WTC11 (cell line): ENCODE results near the gene RHOT1. TPM values are rescaled to one million over a fixed set of nuclear protein-coding genes. Genes with fewer than 3 reads are reported as not detected.
"Not testable (repeated sequence)": the region's sequence is repeated elsewhere in the genome, so short reads cannot be mapped to it uniquely, and the experiment has no call there.

Experiments used
- ATAC-seq: fragments of 200-7000 bp; cut with Tn5 transposase; 2 replicates; pipeline ENCODE4 v1.10.0; 2021; ENCODE audit warnings: mild to moderate bottlenecking, moderate library complexity
- CTCF ChIA-PET: fragments of 300-600 bp; sonication (Branson Sonifier 250); formaldehyde crosslinking; loops from one replicate; lab custom pipeline; 2021; ENCODE audit warnings: antibody characterized with exemption; lab: Charles Lee
- POLR2A ChIA-PET: fragments of 350-600 bp; sonication (Branson Sonifier 250); formaldehyde crosslinking; loops from one replicate; lab custom pipeline; 2021; ENCODE audit warnings: antibody characterized with exemption; lab: Charles Lee
- DNase-seq: peaks from one replicate; pipeline ENCODE4 v3.0.0; 2021; ENCODE audit warnings: low spot score
- H3K27ac Mint-ChIP-seq: 2 replicates; pipeline ENCODE4 v1.8.0; 2021; ENCODE audit warnings: mixed read lengths
- H3K27me3 Mint-ChIP-seq: 2 replicates; pipeline ENCODE4 v1.8.0; 2021; ENCODE audit warnings: low read depth, mild to moderate bottlenecking, moderate library complexity, mixed read lengths
- H3K36me3 Mint-ChIP-seq: 2 replicates; pipeline ENCODE4 v1.8.0; 2021; ENCODE audit warnings: mixed read lengths
- H3K4me1 Mint-ChIP-seq: 2 replicates; pipeline ENCODE4 v1.8.0; 2022; ENCODE audit warnings: mixed read lengths
- H3K4me3 Mint-ChIP-seq: 2 replicates; pipeline ENCODE4 v1.8.0; 2021; ENCODE audit warnings: mild to moderate bottlenecking, moderate library complexity, mixed read lengths
- H3K9me3 Mint-ChIP-seq: 2 replicates; pipeline ENCODE4 v1.8.0; 2021; ENCODE audit warnings: mixed read lengths
- FOXP1 ChIP-seq: sonication (generic); formaldehyde crosslinking; IDR thresholded peaks from 2 replicates; pipeline ENCODE4 v1.8.0; 2022; ENCODE audit warnings: missing genetic modification reagents, mild to moderate bottlenecking, moderate library complexity, borderline replicate concordance
- GTF2I ChIP-seq: fragments of 250-450 bp; sonication (Bioruptor Pico); conservative IDR thresholded peaks from 2 replicates; pipeline ENCODE4 v1.4.0; 2021; ENCODE audit warnings: mild to moderate bottlenecking
- HMGA2 ChIP-seq: fragments of 250-450 bp; sonication (Bioruptor Pico); IDR thresholded peaks from 2 replicates; pipeline ENCODE4 v1.4.0; 2021; ENCODE audit warnings: mild to moderate bottlenecking, moderate library complexity
- IRF2 ChIP-seq: sonication (generic); formaldehyde crosslinking; IDR thresholded peaks from 2 replicates; pipeline ENCODE4 v1.8.0; 2022; ENCODE audit warnings: low read depth, missing genetic modification reagents, borderline replicate concordance
- JUN ChIP-seq: sonication (generic); formaldehyde crosslinking; IDR thresholded peaks from 2 replicates; pipeline ENCODE4 v1.8.0; 2023; ENCODE audit warnings: mild to moderate bottlenecking, missing genetic modification reagents
- KAT7 ChIP-seq: sonication (generic); formaldehyde crosslinking; IDR thresholded peaks from 2 replicates; pipeline ENCODE4 v1.8.1; 2023; ENCODE audit warnings: missing genetic modification reagents, mild to moderate bottlenecking, borderline replicate concordance
- SOX15 ChIP-seq: fragments of 250-450 bp; sonication (Bioruptor Pico); IDR thresholded peaks from 2 replicates; pipeline ENCODE4 v1.9.0; 2021; ENCODE audit warnings: mild to moderate bottlenecking
- TEAD1 ChIP-seq: sonication (generic); formaldehyde crosslinking; IDR thresholded peaks from 2 replicates; pipeline ENCODE4 v1.8.0; 2022; ENCODE audit warnings: mild to moderate bottlenecking, missing genetic modification reagents
- ZNF121 ChIP-seq: sonication (generic); formaldehyde crosslinking; IDR thresholded peaks from 2 replicates; pipeline ENCODE4 v1.8.0; 2023; ENCODE audit warnings: missing genetic modification reagents
- ZNF317 ChIP-seq: sonication (generic); formaldehyde crosslinking; IDR thresholded peaks from 2 replicates; pipeline ENCODE4 v1.8.1; 2023; ENCODE audit warnings: low read depth, mild to moderate bottlenecking, moderate library complexity, missing genetic modification reagents, borderline replicate concordance
- total RNA-seq: library from RNA; stranded (reverse); gene quantifications from 3 replicates; pipeline ENCODE4 v1.2.3, GENCODE V29; 2021
- TF ChIP-seq, protein P1 (sequence below): sonication (generic); formaldehyde crosslinking; IDR thresholded peaks from 2 replicates; pipeline ENCODE4 v1.8.1; 2023; ENCODE audit warnings: mild to moderate bottlenecking, missing genetic modification reagents, borderline replicate concordance
- TF ChIP-seq, protein P2 (sequence below): sonication (generic); formaldehyde crosslinking; IDR thresholded peaks from 2 replicates; pipeline ENCODE4 v1.8.0; 2022; ENCODE audit warnings: mild to moderate bottlenecking, missing genetic modification reagents
- TF ChIP-seq, protein P3 (sequence below): sonication (generic); formaldehyde crosslinking; IDR thresholded peaks from 2 replicates; pipeline ENCODE4 v1.8.0; 2022; ENCODE audit warnings: mild to moderate bottlenecking, missing genetic modification reagents
- TF ChIP-seq, protein P4 (sequence below): sonication (generic); formaldehyde crosslinking; IDR thresholded peaks from 2 replicates; pipeline ENCODE4 v1.8.1; 2023; ENCODE audit warnings: mild to moderate bottlenecking, missing genetic modification reagents

Gene RHOT1
- total RNA-seq, 1 experiment from 2014 or later: 28.9 TPM

DNA sequence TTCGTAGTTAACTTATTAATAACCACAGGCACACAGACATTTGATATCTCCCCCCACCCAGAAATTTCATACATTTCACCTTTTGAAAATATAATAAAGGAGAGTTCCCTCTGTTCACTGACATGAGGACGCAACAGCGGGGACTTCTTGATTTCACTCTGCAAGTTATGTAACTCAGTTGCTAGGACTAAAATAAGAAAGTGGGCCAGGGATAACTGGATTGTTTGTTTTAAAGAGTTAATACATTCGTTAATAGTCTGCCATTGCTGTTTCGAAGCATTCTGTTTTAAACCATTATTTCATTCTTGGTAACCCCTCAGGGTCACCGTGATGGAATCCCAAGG, 1.2 kb downstream of the RHOT1 start (continued):
- TF ChIP-seq, protein P1, sequence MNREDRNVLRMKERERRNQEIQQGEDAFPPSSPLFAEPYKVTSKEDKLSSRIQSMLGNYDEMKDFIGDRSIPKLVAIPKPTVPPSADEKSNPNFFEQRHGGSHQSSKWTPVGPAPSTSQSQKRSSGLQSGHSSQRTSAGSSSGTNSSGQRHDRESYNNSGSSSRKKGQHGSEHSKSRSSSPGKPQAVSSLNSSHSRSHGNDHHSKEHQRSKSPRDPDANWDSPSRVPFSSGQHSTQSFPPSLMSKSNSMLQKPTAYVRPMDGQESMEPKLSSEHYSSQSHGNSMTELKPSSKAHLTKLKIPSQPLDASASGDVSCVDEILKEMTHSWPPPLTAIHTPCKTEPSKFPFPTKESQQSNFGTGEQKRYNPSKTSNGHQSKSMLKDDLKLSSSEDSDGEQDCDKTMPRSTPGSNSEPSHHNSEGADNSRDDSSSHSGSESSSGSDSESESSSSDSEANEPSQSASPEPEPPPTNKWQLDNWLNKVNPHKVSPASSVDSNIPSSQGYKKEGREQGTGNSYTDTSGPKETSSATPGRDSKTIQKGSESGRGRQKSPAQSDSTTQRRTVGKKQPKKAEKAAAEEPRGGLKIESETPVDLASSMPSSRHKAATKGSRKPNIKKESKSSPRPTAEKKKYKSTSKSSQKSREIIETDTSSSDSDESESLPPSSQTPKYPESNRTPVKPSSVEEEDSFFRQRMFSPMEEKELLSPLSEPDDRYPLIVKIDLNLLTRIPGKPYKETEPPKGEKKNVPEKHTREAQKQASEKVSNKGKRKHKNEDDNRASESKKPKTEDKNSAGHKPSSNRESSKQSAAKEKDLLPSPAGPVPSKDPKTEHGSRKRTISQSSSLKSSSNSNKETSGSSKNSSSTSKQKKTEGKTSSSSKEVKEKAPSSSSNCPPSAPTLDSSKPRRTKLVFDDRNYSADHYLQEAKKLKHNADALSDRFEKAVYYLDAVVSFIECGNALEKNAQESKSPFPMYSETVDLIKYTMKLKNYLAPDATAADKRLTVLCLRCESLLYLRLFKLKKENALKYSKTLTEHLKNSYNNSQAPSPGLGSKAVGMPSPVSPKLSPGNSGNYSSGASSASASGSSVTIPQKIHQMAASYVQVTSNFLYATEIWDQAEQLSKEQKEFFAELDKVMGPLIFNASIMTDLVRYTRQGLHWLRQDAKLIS (CRISPR knock-in tag): no peak
- no peak for TF ChIP-seq JUN (CRISPR knock-in tag)

DNA sequence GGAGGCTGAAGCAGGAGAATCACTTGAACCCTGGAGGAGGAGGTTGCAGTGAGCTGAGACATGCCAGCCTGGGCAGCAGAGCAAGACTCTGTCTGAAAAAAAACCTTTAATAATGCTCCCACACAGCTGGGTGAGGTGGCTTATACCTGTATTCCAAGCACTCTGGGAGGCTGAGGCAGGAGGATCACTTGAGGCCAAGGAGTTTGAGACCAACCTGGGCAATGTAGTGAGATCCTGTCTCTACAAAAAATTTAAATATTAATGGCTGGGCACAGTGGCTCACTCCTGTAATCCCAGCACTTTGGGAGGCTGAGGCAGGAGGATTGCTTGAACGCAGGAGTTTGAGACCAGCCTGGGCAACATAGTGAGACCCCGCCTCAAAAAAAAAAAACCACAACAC, 2.1 kb downstream of the RHOT1 start:
- TF ChIP-seq GTF2I (CRISPR knock-in tag) (0 out of 2 replicates have a peak, but pooled peaks have one; percentile 23), ZNF121 (CRISPR knock-in tag) (peak; percentile 68; the same call in 1 of the 2 replicates)
- TF ChIP-seq, all 79 proteins: peak for 2; not testable (repeated sequence) for 77
- H3K36me3 Mint-ChIP-seq, DNase-seq, ATAC-seq, H3K27ac Mint-ChIP-seq, H3K9me3 Mint-ChIP-seq, CTCF ChIA-PET, POLR2A ChIA-PET, H3K27me3 Mint-ChIP-seq: not testable (repeated sequence)
- Mint-ChIP-seq H3K4me1 (peaks cover 25% of the 10 kb centered on the region), H3K4me3 (peak overlapping the region; percentile 96; the same call in 1 of the 2 replicates)

DNA sequence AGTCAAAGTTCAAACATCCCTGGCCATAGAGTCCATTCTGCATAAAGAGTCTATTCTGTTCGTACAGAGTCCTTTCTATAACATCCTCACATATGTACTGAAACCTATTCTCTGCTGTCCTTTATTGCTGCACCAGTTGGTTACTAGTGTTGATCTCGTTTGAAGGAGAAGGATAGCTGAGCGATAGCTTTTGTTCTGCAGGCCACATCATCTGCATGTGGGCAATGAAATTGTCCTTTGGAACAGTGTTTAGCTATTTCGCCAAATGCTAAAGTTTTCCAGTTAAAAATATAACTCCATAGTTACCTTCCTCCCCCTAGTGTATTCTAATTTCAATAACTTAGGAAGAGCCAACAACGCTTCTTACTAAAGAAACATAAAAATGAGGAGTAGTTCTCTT, 6.0 kb downstream of the RHOT1 start:
- peaks cover 7% of the 10 kb centered on the region for H3K36me3 Mint-ChIP-seq
- no peak for ATAC-seq
- no peak overlapping the region for H3K27ac Mint-ChIP-seq
- ChIA-PET POLR2A (no interaction called here), CTCF (interaction anchor here (0.8 kb wide), 1 partner anchor 79 kb away, joined by 3 read pairs; no protein-coding TSS in a partner anchor)
- no peaks in the 10 kb centered on the region for H3K9me3 Mint-ChIP-seq
- peaks cover 18% of the 10 kb centered on the region for H3K4me1 Mint-ChIP-seq
- no peak overlapping the region for H3K4me3 Mint-ChIP-seq
- DNase-seq: no peak
- TF ChIP-seq ZNF317 (CRISPR knock-in tag) (no peak), FOXP1 (CRISPR knock-in tag) (no peak), IRF2 (CRISPR knock-in tag) (no peak), SOX15 (CRISPR knock-in tag) (no peak)
- TF ChIP-seq, all 79 proteins: peak for 0
- H3K27me3 Mint-ChIP-seq: no peaks in the 10 kb centered on the region

DNA sequence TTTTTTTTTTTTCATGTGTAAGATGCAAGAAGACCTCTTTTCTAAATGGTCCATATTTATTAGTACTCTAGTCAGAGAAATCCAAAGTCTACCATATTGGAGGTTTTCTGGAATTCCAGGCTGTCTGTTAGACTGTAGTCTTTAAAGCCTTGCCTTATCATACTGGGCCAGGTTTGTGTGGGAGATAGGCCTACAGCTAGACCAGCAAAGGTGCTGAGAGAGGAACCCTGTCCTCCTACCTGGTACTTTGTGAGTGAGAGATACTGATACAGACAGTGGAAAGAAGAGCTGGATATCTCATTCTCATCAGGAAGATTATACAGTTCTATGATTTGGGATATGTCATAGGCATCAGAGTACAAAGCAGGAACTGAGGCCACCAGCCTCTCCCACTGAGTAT, 8.1 kb downstream of the RHOT1 start:
- H3K9me3 Mint-ChIP-seq: no peaks in the 10 kb centered on the region
- no peaks in the 10 kb centered on the region for H3K27me3 Mint-ChIP-seq
- H3K4me3 Mint-ChIP-seq: no peak overlapping the region
- H3K36me3 Mint-ChIP-seq: peaks cover 13% of the 10 kb centered on the region
- DNase-seq (no peak), ATAC-seq (no peak)
- peaks cover 10% of the 10 kb centered on the region for H3K4me1 Mint-ChIP-seq
- POLR2A ChIA-PET: no interaction called here
- CTCF ChIA-PET: interaction anchor here (1.0 to 1.4 kb wide), 3 partner anchors 12 to 143 kb away, joined by 3 to 7 read pairs (median 4); partner anchors contain the start of gene LRRC37B
- H3K27ac Mint-ChIP-seq: peak overlapping the region; percentile 78
- TF ChIP-seq KAT7: no peak
- TF ChIP-seq, protein P2, sequence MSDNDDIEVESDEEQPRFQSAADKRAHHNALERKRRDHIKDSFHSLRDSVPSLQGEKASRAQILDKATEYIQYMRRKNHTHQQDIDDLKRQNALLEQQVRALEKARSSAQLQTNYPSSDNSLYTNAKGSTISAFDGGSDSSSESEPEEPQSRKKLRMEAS: no peak
- TF ChIP-seq, protein P1 (CRISPR knock-in tag): no peak
- TF ChIP-seq TEAD1: no peak
- TF ChIP-seq HMGA2 (CRISPR knock-in tag): no peak
- TF ChIP-seq, protein P3, sequence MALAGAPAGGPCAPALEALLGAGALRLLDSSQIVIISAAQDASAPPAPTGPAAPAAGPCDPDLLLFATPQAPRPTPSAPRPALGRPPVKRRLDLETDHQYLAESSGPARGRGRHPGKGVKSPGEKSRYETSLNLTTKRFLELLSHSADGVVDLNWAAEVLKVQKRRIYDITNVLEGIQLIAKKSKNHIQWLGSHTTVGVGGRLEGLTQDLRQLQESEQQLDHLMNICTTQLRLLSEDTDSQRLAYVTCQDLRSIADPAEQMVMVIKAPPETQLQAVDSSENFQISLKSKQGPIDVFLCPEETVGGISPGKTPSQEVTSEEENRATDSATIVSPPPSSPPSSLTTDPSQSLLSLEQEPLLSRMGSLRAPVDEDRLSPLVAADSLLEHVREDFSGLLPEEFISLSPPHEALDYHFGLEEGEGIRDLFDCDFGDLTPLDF (CRISPR knock-in tag): no peak
- TF ChIP-seq, protein P4, sequence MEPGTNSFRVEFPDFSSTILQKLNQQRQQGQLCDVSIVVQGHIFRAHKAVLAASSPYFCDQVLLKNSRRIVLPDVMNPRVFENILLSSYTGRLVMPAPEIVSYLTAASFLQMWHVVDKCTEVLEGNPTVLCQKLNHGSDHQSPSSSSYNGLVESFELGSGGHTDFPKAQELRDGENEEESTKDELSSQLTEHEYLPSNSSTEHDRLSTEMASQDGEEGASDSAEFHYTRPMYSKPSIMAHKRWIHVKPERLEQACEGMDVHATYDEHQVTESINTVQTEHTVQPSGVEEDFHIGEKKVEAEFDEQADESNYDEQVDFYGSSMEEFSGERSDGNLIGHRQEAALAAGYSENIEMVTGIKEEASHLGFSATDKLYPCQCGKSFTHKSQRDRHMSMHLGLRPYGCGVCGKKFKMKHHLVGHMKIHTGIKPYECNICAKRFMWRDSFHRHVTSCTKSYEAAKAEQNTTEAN (CRISPR knock-in tag): no peak
